ENCODE measurements around the gene TMEM126A. TPM values are rescaled to one million over a fixed set of nuclear protein-coding genes. Genes with fewer than 3 reads are reported as not detected.
A peak's percentile ranks its signal among the peaks of the same experiment; 100 is the strongest.
"Not testable (repeated sequence)": the region's sequence is repeated elsewhere in the genome, so short reads cannot be mapped to it uniquely, and the experiment has no call there.

Gene TMEM126A
- total RNA-seq, 2 experiments from 2014 or later, result 29.3 to 30.7 TPM

DNA sequence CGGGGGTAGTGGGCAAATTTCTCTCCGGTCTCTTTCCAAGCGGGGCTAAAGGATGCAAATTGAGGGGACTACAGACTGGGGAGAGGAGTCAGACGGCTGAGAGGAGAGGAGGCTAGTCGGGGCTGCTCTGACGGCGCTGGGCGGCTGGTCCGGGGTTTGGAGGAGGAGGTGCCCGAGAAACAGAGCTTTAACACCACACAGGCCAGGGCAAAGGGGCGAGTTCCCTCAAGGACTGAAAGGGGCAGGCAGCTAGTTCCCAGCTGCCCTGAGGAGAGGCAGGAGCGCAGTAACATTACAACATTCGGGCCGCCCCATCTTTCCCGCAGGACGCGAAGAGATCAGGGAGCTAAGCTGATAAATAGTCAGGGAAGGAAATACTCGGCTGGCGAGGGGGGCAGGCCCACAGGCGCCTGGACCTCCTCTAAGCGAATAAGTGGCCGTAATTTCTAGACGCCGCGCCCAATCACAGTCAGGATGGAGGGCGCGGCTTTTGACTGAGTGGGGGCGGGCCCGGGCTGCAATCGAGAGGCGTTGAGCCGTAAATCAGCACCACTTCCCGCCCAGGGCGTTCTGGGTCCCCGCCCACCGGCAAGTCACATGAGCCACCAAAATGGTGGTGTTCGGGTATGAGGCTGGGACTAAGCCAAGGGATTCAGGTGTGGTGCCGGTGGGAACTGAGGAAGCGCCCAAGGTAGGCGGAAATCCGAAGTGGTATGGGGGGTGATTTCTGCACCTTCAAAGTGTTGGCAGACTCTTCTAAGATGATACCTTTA, 19.6 kb upstream of the TMEM126A start, which contains the start of gene TMEM126B:
Gene TMEM126B (plus strand): TSS at position 596 of the 773 bp plus-strand sequence. CDS start 15 bp downstream, at position 611.
- peaks cover 21% of the 10 kb centered on the region for H3K36me3 Mint-ChIP-seq (ENCODE audit: low read depth)
- peaks cover 48% of the 10 kb centered on the region for H3K4me1 Mint-ChIP-seq
- DNase-seq, result peak; percentile 98
- ChIA-PET CTCF (interaction anchor here (0.9 to 1.4 kb wide), 3 partner anchors 9 to 20 kb away, joined by 5 to 6 read pairs (median 5); partner anchors contain the start of gene TMEM126A), POLR2A (interaction anchor here (0.6 to 2.2 kb wide), 4 partner anchors 19 to 617 kb away, joined by 3 to 5 read pairs (median 4); partner anchors contain the start of genes EED and TMEM126A)
- no peaks in the 10 kb centered on the region for H3K9me3 Mint-ChIP-seq
- H3K27me3 Mint-ChIP-seq, result peaks cover 10% of the 10 kb centered on the region
- peak within 1 kb of the TSS; percentile 97 for H3K27ac Mint-ChIP-seq
- peak within 1 kb of the TSS; percentile 99 for H3K4me3 Mint-ChIP-seq

DNA sequence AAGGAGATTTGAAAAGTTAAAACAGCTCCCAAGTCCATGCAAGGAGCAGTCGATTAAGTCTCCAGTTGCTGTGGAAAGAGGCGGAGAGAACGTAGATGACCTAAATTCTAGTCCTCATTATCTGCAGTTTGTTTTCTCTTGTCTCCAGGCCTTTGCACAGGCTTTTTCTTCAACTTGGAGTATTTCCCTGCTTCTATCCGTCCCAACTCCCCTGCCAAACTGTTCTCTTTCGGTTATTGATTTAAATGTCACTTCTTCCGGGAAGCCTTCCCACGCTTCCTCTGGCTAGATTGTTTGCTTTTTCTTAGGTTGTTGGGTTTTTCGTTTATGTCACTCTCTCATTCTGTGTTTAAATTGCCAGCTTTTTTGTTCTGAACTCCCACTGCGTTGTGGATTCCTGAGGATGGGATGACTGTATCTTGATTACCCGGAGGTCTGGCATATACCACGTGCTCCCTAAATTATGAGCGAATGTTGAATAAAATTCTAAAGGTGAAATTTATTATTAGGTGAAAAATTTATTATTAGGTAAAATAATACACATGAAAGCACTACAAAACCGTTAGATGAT, 18.9 kb upstream of the TMEM126A start:
- H3K27ac Mint-ChIP-seq, result peak overlapping the region; percentile 97
- no peaks in the 10 kb centered on the region for H3K9me3 Mint-ChIP-seq
- ChIA-PET POLR2A (interaction anchor here (0.6 to 2.2 kb wide), 2 partner anchors 19 to 616 kb away, joined by 4 to 5 read pairs; partner anchors contain the start of genes EED and TMEM126A), CTCF (interaction anchor here (1.0 to 1.5 kb wide), 3 partner anchors 9 to 16 kb away, joined by 3 to 6 read pairs (median 5); no protein-coding TSS in a partner anchor)
- peaks cover 9% of the 10 kb centered on the region for H3K27me3 Mint-ChIP-seq
- H3K36me3 Mint-ChIP-seq (ENCODE audit: low read depth), result peaks cover 24% of the 10 kb centered on the region
- H3K4me3 Mint-ChIP-seq, result peak overlapping the region; percentile 99
- peaks cover 50% of the 10 kb centered on the region for H3K4me1 Mint-ChIP-seq
- DNase-seq, result no peak

DNA sequence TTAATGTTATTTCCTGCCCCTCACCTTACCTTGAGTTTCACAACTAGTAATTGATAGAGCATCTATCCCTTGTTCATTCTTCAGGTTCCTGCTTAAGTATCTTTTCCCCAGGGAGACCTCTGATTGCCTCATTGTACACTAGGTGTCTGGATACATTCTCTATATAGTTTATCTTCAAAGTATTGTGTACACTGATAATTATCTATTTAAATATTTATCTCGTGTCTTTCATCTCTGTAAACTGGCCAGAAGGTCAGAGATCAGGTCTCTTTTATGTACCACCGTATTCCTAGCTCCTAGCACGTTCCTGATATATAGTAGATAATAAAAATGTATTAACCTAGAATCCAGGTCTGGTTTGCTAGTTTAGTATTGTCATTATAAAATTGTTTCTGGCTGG, 13.0 kb upstream of the TMEM126A start:
- ChIA-PET POLR2A (no interaction called here), CTCF (no interaction called here)
- H3K27me3 Mint-ChIP-seq, result no peaks in the 10 kb centered on the region
- no peak overlapping the region for H3K4me3 Mint-ChIP-seq
- no peak overlapping the region for H3K27ac Mint-ChIP-seq
- DNase-seq, result no peak
- H3K4me1 Mint-ChIP-seq, result peaks cover 20% of the 10 kb centered on the region
- no peaks in the 10 kb centered on the region for H3K9me3 Mint-ChIP-seq
- H3K36me3 Mint-ChIP-seq (ENCODE audit: low read depth), result peaks cover 42% of the 10 kb centered on the region

DNA sequence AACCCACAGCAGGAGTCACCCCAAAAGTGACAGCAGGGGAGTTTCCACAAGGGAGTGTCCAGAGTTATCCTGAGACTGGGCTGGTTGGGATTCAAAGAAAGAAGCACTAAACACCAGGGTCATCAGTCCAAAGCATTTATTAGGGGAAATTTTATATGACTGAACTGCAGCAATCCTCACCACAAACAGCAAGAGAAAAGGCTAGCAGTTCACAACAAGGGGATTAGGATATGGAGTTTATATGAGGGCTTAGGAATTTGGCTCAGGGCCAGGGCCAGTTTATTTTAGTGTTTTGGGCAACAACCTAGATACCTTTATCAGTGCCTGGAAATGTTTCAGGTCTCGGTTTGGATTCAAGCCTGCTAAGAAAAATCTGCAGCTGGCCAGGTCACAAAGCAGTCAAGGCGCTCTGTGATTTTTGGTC, 4.6 kb upstream of the TMEM126A start:
- peaks cover 6% of the 10 kb centered on the region for H3K36me3 Mint-ChIP-seq (ENCODE audit: low read depth)
- POLR2A ChIA-PET, result no interaction called here
- H3K4me1 Mint-ChIP-seq, result peaks cover 12% of the 10 kb centered on the region
- no peak overlapping the region for H3K4me3 Mint-ChIP-seq
- DNase-seq, result no peak
- peaks cover 43% of the 10 kb centered on the region for H3K27me3 Mint-ChIP-seq
- no peaks in the 10 kb centered on the region for H3K9me3 Mint-ChIP-seq
- CTCF ChIA-PET, result no interaction called here
- no peak overlapping the region for H3K27ac Mint-ChIP-seq

DNA sequence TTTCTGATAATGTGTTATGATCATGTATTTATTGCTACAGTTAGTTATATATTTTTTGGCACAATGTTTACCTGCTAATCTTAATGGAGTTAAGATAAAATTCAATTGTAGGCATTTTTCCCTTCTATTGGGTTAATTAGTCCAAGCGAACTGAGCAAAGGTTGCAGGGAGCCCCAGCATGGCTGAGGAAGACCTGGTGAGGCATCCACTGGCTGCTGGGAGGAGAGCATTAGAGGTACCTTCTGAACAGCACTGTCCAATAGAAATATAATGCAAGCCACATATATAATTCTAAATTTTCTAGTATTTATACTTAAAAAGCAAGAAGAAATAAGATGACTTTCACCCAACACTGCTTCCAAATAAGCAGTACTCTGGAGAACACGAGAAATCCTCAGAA, 689 bp upstream of the TMEM126A start:
- peaks cover 36% of the 10 kb centered on the region for H3K4me1 Mint-ChIP-seq

DNA sequence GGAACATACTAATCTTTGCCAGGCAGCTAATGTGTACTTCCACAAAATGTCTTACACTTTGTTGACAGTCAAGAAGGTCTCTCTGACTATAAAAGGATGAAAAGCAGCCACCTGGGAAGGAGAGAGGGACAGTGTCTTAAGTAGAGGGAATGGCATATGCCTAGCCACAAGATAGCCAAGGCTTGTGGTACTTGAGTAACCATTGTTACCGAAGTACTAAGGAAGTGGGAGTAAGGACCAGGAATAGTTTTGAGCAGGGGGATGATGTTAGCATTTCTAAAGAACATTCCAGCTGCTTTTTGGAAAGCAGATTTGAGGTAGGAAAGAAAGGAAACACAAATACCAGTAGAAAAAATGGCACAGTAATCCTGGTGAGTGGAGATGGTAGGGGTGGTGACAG, 3.4 kb downstream of the TMEM126A start:
- Mint-ChIP-seq H3K27me3 (no peaks in the 10 kb centered on the region), H3K4me3 (no peak overlapping the region), H3K27ac (no peak overlapping the region), H3K36me3 (ENCODE audit: low read depth) (peaks cover 17% of the 10 kb centered on the region), H3K9me3 (no peaks in the 10 kb centered on the region), H3K4me1 (peaks cover 50% of the 10 kb centered on the region)
- ChIA-PET POLR2A (no interaction called here), CTCF (interaction anchor here (0.8 to 2.3 kb wide), 2 partner anchors 14 to 15 kb away, joined by 4 to 7 read pairs; no protein-coding TSS in a partner anchor)
- no peak for DNase-seq

More for the DNA sequence above, 689 bp upstream of the TMEM126A start:
- DNase-seq, result no peak
- POLR2A ChIA-PET, result interaction anchor here (0.6 to 1.3 kb wide), 2 partner anchors 19 to 53 kb away, joined by 3 to 5 read pairs; partner anchors contain the start of genes DLG2 and TMEM126B
- no peaks in the 10 kb centered on the region for H3K9me3 Mint-ChIP-seq
- H3K36me3 Mint-ChIP-seq (ENCODE audit: low read depth), result peaks cover 7% of the 10 kb centered on the region
- peak overlapping the region; percentile 98 for H3K27ac Mint-ChIP-seq
- CTCF ChIA-PET, result interaction anchor here (0.7 to 3.0 kb wide), 7 partner anchors 12 to 208 kb away, joined by 3 to 16 read pairs (median 3); partner anchors contain the start of genes CCDC83 and CREBZF
- H3K4me3 Mint-ChIP-seq, result peak overlapping the region; percentile 99
- H3K27me3 Mint-ChIP-seq, result peaks cover 28% of the 10 kb centered on the region

DNA sequence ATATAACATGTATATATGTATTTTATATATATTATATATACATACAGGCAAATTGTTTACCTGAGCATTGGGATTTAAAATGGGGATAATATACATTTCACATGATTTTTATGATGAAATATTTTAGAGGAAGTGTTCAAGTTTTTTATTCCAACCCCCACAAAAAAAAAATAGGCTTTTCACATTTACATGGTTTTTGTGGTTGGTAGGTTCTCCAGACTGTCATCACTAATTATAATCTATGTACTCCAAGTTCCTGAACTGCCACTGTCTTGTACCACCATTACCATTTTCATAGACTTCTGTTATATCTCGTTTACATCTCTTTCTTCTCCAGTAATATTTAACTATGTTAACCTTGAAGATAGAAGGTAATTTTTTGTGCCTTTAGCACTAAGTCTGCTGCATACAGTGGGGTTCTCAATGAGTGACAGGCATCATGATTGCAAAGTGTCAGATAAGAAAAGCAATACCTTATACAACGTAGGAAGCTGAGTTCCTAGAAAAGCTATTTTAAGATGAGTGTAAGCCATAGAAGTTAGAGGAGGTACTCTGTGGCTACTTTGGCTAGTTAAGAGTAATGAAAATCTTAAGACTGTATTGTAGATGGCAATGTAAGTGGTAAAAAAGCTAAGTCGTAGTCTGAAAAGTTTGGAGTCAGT, 5.2 kb downstream of the TMEM126A start:
- Mint-ChIP-seq H3K9me3 (no peaks in the 10 kb centered on the region), H3K36me3 (ENCODE audit: low read depth) (peaks cover 25% of the 10 kb centered on the region), H3K4me3 (no peak overlapping the region), H3K27ac (no peak overlapping the region), H3K4me1 (peaks cover 51% of the 10 kb centered on the region), H3K27me3 (no peaks in the 10 kb centered on the region)
- ChIA-PET CTCF (interaction anchor here (0.6 kb wide), 1 partner anchor 47 kb away, joined by 4 read pairs; no protein-coding TSS in a partner anchor), POLR2A (no interaction called here)
- DNase-seq, result no peak

DNA sequence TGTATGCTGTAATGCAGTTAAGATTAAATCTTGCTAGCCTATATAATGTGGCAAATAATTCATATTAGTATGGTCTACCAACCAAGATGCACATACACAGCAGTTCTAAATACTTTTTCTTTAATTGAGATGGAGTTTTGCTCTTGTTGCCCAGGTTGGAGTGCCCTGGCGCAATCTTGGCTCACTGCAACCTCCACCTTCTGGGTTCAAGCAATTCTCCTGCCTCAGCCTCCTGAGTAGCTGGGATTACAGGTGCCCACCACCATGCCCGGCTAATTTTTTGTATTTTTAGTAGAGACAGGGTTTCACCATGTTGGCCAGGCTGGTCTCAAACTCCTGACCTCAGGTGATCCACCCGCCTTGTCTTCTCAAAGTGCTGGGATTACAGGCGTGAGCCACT, 6.6 kb downstream of the TMEM126A start:
- DNase-seq, H3K27me3 Mint-ChIP-seq, H3K4me3 Mint-ChIP-seq, POLR2A ChIA-PET, H3K9me3 Mint-ChIP-seq, H3K27ac Mint-ChIP-seq: not testable (repeated sequence)
- peaks cover 49% of the 10 kb centered on the region for H3K4me1 Mint-ChIP-seq
- peaks cover 31% of the 10 kb centered on the region for H3K36me3 Mint-ChIP-seq (ENCODE audit: low read depth)
- CTCF ChIA-PET, result interaction anchor here (1.4 kb wide), 1 partner anchor 11 kb away, joined by 4 read pairs; the partner anchor contains the start of gene CREBZF

DNA sequence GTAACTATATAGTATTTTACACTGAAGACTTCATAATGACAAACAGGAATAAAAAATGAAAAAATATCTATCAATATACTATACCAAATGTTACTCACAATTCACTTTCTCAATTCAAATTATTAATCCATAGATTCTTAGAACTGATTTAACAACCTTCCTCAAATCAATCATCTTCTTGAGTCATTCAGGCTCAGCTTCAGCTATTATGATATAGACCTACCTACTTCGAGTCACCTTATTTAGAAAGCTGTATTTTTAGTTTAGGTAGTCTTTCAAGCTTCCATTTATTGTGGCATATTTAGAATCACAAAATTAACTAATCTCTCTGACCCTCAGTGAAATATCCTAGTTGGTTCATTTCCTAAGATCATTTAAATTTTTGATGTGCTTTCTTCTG, 9.0 kb downstream of the TMEM126A start:
- POLR2A ChIA-PET, result no interaction called here
- no peaks in the 10 kb centered on the region for H3K9me3 Mint-ChIP-seq
- peaks cover 48% of the 10 kb centered on the region for H3K36me3 Mint-ChIP-seq (ENCODE audit: low read depth)
- H3K4me3 Mint-ChIP-seq, result no peak overlapping the region
- no peak overlapping the region for H3K27ac Mint-ChIP-seq
- H3K27me3 Mint-ChIP-seq, result no peaks in the 10 kb centered on the region
- CTCF ChIA-PET, result interaction anchor here (0.6 kb wide), 1 partner anchor 611 kb away, joined by 3 read pairs; no protein-coding TSS in a partner anchor
- H3K4me1 Mint-ChIP-seq, result peaks cover 57% of the 10 kb centered on the region
- DNase-seq, result no peak

DNA sequence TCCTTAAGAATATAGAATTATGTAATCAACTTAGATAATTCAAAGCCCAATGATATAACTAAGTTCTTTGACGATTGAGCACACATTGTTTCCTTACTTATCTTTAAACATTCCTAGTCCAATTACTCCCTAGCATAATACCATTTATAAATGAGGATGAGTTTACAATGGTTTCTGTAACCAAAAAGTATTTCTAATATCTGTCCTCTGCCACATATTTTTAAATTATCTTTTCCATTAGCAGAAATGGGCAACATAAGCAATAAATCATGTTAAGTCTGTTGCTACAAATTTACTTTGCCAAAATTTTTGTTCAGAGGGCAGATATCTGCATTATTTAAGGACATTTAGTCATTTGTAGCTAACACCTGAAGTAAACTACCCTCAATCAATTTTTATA, 10.4 kb downstream of the TMEM126A start:
- H3K27me3 Mint-ChIP-seq, result no peaks in the 10 kb centered on the region
- ChIA-PET CTCF (interaction anchor here (1.5 kb wide), 1 partner anchor 10 kb away, joined by 3 read pairs; no protein-coding TSS in a partner anchor), POLR2A (no interaction called here)
- H3K9me3 Mint-ChIP-seq, result no peaks in the 10 kb centered on the region
- no peak overlapping the region for H3K4me3 Mint-ChIP-seq
- H3K36me3 Mint-ChIP-seq (ENCODE audit: low read depth), result peaks cover 54% of the 10 kb centered on the region
- H3K4me1 Mint-ChIP-seq, result peaks cover 54% of the 10 kb centered on the region
- H3K27ac Mint-ChIP-seq, result no peak overlapping the region
- DNase-seq, result no peak

DNA sequence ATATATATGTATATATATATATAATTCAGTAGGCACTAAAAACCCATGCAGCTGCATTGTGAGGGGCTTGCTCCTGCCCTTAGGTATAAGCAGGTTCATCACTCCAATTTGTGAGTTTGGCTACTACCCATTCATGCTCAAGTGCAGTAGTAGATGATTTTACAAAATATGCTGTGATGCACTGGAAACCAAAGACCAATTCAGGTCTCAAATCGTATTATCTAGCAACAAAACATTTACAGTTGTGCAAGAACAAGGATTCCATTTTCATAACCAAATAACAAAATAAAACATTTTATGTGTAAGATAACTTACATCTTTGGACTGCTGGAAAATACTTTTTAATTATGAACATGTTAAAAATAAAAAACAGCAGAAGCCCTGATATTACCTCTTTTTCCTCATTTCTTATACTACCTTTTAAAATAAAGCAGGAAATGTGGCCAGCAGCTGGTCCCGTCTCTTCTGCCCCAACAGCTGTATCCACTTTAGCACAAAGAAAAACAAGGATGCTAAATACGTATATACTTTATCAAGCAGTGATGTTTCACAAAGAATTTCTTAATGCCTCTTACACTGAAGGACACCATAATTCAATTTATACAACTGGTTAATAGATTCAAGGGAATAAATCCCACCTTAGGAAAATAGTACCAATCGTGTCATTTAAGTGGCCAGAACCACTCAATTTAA, 14.4 kb downstream of the TMEM126A start:
- Mint-ChIP-seq H3K36me3 (ENCODE audit: low read depth) (peaks cover 51% of the 10 kb centered on the region), H3K27ac (peak overlapping the region; percentile 9), H3K4me3 (peak overlapping the region; percentile 100), H3K27me3 (no peaks in the 10 kb centered on the region), H3K4me1 (peaks cover 49% of the 10 kb centered on the region), H3K9me3 (no peaks in the 10 kb centered on the region)
- CTCF ChIA-PET, result interaction anchor here (0.9 to 1.3 kb wide), 2 partner anchors 43 to 86 kb away, joined by 3 to 4 read pairs; no protein-coding TSS in a partner anchor
- POLR2A ChIA-PET, result interaction anchor here (0.6 kb wide), 1 partner anchor 34 kb away, joined by 3 read pairs; the partner anchor contains the start of gene TMEM126B
- DNase-seq, result no peak
